ENCODE results near the gene MDFIC2. TPM values are rescaled to one million over a fixed set of nuclear protein-coding genes. Genes with fewer than 3 reads are reported as not detected.
"Not testable (repeated sequence)": the region's sequence is repeated elsewhere in the genome, so short reads cannot be mapped to it uniquely, and the experiment has no call there.

MDFIC2 gene
- not detected for total RNA-seq

DNA sequence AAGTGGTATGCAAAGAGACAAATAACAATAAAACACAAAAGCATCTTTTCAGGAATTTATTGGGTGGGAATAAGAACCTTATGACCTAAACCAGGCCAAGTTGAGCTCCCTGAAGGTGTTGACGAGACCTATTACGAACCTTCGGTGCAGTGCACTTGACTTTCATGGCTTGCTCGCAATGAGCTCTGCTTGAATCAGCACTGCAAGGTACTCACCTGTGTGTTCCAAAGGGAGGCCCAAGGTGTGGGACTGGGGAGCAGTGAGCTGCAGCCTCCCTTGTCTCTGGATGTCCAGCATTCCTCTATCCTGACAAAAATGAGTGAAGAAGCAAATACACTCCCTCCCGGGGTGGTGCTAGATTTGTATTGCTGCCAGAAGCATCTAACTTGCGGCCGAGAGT lies at the start of gene MDFIC2:
TSS of gene MDFIC2 (minus strand) at position 303 of the 400 bp plus-strand sequence. CDS start 665 bp downstream, outside the sequence.
- intact Hi-C loops (cut with micrococcal nuclease) = no loop called here
- CTCF ChIA-PET = no interaction called here
- DNase-seq = no peak

DNA sequence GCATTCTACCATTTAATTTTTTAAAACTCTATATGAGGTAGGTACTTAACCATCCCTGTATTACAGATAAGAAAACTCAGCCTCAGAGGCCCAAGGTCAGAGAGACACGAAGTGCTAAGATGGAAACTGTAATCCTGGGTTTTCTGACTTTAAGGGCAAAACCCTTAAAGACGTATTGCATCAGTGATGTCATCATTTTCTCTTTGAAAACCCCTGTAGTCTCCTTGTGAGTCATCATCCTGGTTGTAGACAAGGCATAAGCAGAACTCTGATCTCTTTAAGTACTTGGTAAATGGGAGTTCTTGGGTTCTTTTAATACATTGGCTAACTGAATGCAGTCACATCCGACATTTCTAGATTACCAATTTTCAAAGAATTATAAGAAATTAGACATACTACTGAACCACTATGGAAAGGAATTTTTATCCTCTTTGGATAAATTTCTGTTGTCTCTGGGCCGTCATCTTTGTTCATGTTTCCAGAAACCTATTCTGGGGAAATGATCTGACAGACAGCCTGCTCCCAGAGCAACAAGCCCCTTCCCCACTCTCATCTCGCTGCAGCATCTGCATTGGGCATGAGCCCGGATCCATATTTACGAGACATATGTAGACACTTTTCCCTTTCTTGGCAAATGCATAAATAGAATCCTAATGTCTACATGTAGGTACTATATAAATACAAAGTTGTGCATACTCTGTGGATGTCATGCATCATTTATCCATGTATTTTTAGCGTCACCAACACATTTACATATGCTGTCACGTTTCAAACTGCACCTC lies 48.7 kb upstream of the MDFIC2 start:
- Mint-ChIP-seq H3K4me3 (no peak overlapping the region), H3K4me1 (ENCODE audit: low read depth) (no peaks in the 10 kb centered on the region), H3K27ac (no peak overlapping the region), H3K9me3 (peaks cover 6% of the 10 kb centered on the region), H3K36me3 (no peaks in the 10 kb centered on the region), H3K27me3 (no peaks in the 10 kb centered on the region)
- DNase-seq = no peak
- POLR2A ChIA-PET = no interaction called here
- CTCF ChIA-PET = interaction anchor here (3.0 kb wide), 1 partner anchor 240 kb away, joined by 13 read pairs; no protein-coding TSS in a partner anchor
- intact Hi-C loops (cut with micrococcal nuclease) = no loop called here

More for the DNA sequence above, at the start of gene MDFIC2:
- Mint-ChIP-seq H3K9me3 (no peaks in the 10 kb centered on the region), H3K4me1 (ENCODE audit: low read depth) (no peaks in the 10 kb centered on the region), H3K4me3 (no peak within 1 kb of the TSS), H3K36me3 (no peaks in the 10 kb centered on the region), H3K27ac (no peak within 1 kb of the TSS), H3K27me3 (no peaks in the 10 kb centered on the region)
- POLR2A ChIA-PET = no interaction called here

DNA sequence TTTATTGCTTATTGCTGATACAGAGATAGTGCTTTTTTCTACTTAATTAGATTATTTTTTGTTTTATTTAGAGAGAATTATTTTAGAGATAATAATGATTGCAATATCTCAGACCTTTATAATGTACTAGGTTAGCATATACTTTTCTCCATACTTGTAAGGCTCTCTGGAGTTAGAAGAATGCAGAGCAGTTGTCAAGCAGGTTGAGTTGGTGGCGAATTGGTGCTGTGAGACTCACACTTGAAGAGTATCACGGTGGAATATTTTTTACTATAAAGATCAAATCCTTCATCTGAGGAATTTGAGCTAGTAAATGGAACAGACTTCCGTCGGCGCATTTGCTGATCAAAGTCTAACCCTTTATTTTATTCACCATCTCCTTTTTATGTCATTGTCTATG lies 47.3 kb upstream of the MDFIC2 start:
- no peaks in the 10 kb centered on the region for H3K36me3 Mint-ChIP-seq
- no peak for DNase-seq
- ChIA-PET POLR2A (no interaction called here), CTCF (interaction anchor here (3.0 kb wide), 1 partner anchor 239 kb away, joined by 13 read pairs; no protein-coding TSS in a partner anchor)
- H3K9me3 Mint-ChIP-seq = peaks cover 5% of the 10 kb centered on the region
- H3K27ac Mint-ChIP-seq = no peak overlapping the region
- intact Hi-C loops (cut with micrococcal nuclease) = loop anchor here (1.0 to 2.0 kb wide), 2 partner anchors 239 to 295 kb away; no protein-coding TSS in a partner anchor
- no peaks in the 10 kb centered on the region for H3K27me3 Mint-ChIP-seq
- H3K4me3 Mint-ChIP-seq = no peak overlapping the region
- H3K4me1 Mint-ChIP-seq (ENCODE audit: low read depth) = no peaks in the 10 kb centered on the region

DNA sequence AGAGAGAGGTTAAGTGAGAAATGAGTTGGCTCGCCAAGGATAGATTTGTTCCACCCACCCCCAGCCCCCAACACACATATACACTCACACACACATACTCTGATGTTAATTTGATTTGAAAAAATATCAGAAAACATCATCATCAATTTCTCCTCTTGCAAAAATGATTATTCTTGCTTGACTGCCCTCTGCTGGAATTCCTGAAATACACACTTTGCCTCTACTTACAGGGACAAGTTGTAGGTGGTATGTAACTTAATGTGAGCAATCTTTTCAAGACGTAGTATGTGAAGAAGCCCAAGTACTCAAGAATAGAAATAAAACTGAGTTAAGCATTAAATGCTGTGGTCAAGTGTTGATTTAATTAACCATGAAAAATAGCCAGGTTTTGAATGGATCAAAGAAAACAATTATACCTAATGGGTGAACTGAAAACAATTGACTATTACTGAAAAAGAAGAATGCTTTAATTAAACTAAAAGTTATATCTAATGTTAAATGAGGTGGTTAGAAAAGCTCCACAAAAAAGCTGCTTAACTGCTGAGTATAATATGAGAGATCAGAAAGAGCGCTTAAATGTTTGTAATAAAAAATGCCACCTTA lies 46.6 kb upstream of the MDFIC2 start:
- no peaks in the 10 kb centered on the region for H3K9me3 Mint-ChIP-seq
- no peaks in the 10 kb centered on the region for H3K27me3 Mint-ChIP-seq
- CTCF ChIA-PET = interaction anchor here (0.9 to 3.0 kb wide), 4 partner anchors 10 to 241 kb away, joined by 3 to 13 read pairs (median 4); no protein-coding TSS in a partner anchor
- no peaks in the 10 kb centered on the region for H3K4me1 Mint-ChIP-seq (ENCODE audit: low read depth)
- no peak overlapping the region for H3K4me3 Mint-ChIP-seq
- POLR2A ChIA-PET = no interaction called here
- intact Hi-C loops (cut with micrococcal nuclease) = loop anchor here (1.0 to 2.0 kb wide), 2 partner anchors 238 to 295 kb away; no protein-coding TSS in a partner anchor
- no peaks in the 10 kb centered on the region for H3K36me3 Mint-ChIP-seq
- H3K27ac Mint-ChIP-seq = no peak overlapping the region
- no peak for DNase-seq

DNA sequence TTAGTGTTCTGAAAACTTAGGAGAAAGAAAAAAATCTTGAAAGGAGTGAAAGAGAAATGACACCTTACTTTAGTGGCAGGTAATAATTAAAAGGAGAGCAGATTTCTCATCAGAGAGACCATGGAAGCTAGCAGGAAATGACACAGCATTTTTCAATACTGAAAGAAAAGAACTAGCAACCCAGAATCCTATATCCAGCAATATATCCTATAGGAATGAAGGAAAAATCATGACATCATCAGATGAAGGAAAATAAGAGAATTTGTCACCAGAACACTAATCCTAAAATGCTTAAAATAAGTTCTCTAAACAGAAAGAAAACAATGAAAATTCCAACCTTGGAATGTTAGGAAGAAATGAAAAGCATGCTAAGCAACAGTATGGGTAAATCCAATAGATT lies 39.8 kb upstream of the MDFIC2 start:
- DNase-seq = no peak
- CTCF ChIA-PET = no interaction called here
- Mint-ChIP-seq H3K27ac (no peak overlapping the region), H3K36me3 (no peaks in the 10 kb centered on the region), H3K4me1 (ENCODE audit: low read depth) (no peaks in the 10 kb centered on the region), H3K4me3 (no peak overlapping the region), H3K9me3 (peaks cover 7% of the 10 kb centered on the region), H3K27me3 (peaks cover 6% of the 10 kb centered on the region)
- intact Hi-C loops (cut with micrococcal nuclease) = no loop called here
- POLR2A ChIA-PET = no interaction called here

DNA sequence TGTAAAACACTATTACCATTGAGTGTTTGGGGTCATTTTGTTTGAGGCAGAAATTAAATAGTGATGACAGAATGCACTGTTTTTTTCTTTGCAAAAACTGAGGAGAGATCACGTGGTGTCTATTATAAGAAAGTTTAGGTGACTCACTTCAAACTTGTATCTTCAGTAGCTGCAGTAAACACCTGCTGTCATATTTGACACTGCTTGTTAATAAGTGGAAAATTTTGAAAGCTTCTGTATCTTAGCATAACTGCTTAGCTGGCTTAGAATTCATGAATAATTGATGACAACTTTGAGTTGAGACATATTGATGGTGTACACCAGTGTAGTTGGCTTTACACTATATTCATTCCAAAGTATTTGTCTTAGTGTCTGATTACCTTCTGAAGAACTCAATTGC lies 29.7 kb upstream of the MDFIC2 start:
- H3K9me3 Mint-ChIP-seq = no peaks in the 10 kb centered on the region
- intact Hi-C loops (cut with micrococcal nuclease) = no loop called here
- CTCF ChIA-PET = no interaction called here

DNA sequence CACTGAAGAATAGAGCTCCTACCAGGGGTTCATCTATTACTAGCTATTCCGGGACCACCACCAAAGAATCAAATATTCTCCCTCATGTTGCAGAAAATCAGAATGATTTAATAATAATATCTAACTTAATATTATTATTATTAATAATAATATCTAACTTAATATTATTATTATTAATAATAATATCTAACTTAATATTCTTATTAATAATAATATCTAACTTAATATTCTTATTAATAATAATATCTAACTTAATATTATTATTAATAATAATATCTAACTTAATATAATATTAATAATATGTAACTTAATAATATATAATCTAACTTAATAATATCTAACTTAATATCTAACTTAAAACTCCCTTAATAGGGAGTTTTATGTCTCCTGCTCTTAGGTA lies 24.4 kb upstream of the MDFIC2 start:
- POLR2A ChIA-PET; intact Hi-C loops (cut with micrococcal nuclease); CTCF ChIA-PET: not testable (repeated sequence)

More for the DNA sequence above, 29.7 kb upstream of the MDFIC2 start:
- no peak for DNase-seq
- H3K27me3 Mint-ChIP-seq = no peaks in the 10 kb centered on the region
- H3K4me3 Mint-ChIP-seq = no peak overlapping the region
- POLR2A ChIA-PET = no interaction called here
- H3K27ac Mint-ChIP-seq = no peak overlapping the region
- H3K4me1 Mint-ChIP-seq (ENCODE audit: low read depth) = no peaks in the 10 kb centered on the region
- H3K36me3 Mint-ChIP-seq = no peaks in the 10 kb centered on the region

DNA sequence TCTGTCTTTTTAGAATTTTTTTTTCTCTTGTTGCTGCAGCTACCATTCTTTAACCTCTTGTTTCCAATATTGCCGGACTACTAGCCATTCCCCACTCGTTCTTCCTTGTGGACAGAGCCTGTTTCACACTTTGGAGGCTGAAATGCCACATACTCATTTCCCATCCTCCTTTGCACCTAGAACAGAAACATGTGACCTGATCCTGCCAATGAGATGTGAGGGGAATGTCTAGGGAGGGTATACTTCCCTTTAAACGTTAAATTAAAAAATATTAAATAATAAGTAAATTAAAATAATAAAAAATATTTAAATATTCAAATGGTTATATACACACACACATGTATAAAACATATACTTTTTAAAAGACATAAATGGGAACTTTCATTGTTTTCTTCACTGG lies 20.6 kb upstream of the MDFIC2 start:
- no peaks in the 10 kb centered on the region for H3K27me3 Mint-ChIP-seq
- no peak overlapping the region for H3K27ac Mint-ChIP-seq
- H3K36me3 Mint-ChIP-seq = no peaks in the 10 kb centered on the region
- no peak for DNase-seq
- ChIA-PET CTCF (no interaction called here), POLR2A (no interaction called here)
- no peak overlapping the region for H3K4me3 Mint-ChIP-seq
- H3K4me1 Mint-ChIP-seq (ENCODE audit: low read depth) = no peaks in the 10 kb centered on the region
- H3K9me3 Mint-ChIP-seq = peaks cover 3% of the 10 kb centered on the region
- intact Hi-C loops (cut with micrococcal nuclease) = no loop called here

More for the DNA sequence above, 24.4 kb upstream of the MDFIC2 start:
- DNase-seq; H3K4me1 Mint-ChIP-seq (ENCODE audit: low read depth); H3K27ac Mint-ChIP-seq; H3K27me3 Mint-ChIP-seq; H3K9me3 Mint-ChIP-seq; H3K36me3 Mint-ChIP-seq; H3K4me3 Mint-ChIP-seq: not testable (repeated sequence)

DNA sequence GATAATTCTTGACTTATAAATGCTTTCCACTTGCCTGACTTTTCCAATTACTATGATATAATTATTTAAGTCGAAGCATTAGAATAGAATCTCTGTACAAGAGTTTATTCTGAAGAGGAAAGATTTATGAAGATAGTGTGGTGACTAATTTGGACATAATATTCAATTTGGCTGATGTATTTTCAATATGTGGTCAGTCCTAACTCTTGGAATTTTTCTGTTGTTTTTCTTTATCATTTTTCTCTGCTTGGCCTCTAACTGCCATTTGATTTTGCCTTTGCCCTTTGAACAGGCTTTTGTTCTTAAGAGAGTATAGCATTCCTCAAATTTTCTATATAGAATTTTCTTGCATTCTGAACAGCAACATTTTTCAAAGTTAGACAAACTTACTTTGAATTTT lies 2.6 kb upstream of the MDFIC2 start:
- CTCF ChIA-PET = no interaction called here
- POLR2A ChIA-PET = no interaction called here
- DNase-seq = no peak
- no peaks in the 10 kb centered on the region for H3K36me3 Mint-ChIP-seq
- H3K4me1 Mint-ChIP-seq (ENCODE audit: low read depth) = no peaks in the 10 kb centered on the region
- no peak overlapping the region for H3K4me3 Mint-ChIP-seq
- H3K27me3 Mint-ChIP-seq = no peaks in the 10 kb centered on the region
- no peaks in the 10 kb centered on the region for H3K9me3 Mint-ChIP-seq
- no peak overlapping the region for H3K27ac Mint-ChIP-seq
- intact Hi-C loops (cut with micrococcal nuclease) = no loop called here

DNA sequence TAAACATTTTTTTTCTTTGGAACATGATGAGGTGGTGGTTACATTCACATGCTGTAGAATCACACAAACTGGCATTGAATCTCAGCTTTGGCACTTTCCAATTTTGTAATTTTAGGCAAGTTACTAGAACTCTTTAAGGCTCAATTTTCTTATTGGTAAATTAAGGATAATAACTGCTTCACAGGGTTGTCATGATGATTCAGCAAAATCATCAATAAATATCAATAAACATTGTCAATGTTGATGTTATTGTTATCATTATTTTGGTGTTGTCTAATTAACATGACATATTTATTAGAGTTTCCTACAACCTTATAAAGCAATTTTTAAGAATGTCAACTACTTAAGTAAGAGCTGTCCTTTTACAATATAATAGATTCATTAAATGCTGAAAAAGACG lies 1.6 kb downstream of the MDFIC2 start:
- DNase-seq = no peak
- Mint-ChIP-seq H3K4me3 (no peak overlapping the region), H3K9me3 (no peaks in the 10 kb centered on the region), H3K36me3 (no peaks in the 10 kb centered on the region), H3K27ac (no peak overlapping the region), H3K27me3 (no peaks in the 10 kb centered on the region), H3K4me1 (ENCODE audit: low read depth) (no peaks in the 10 kb centered on the region)
- intact Hi-C loops (cut with micrococcal nuclease) = no loop called here
- CTCF ChIA-PET = no interaction called here
- POLR2A ChIA-PET = no interaction called here

DNA sequence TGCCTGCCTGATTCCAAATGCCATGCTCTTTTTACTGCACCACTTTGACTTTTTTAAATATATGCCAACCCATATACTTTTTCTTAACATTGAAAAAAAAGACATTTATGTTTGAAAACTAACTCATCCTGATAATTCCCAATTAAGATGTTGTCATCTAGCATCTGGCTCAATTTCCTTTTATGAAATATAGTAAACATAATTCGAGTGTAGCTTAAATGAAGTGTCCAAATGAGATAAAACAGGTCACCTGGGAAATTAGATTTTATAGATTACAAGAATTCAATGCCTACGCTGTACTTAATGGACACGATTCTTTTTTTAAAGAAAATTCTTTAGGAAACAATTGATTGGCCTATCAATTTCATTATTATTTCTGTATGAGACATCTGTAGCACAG lies 2.8 kb downstream of the MDFIC2 start:
- intact Hi-C loops (cut with micrococcal nuclease) = no loop called here
- ChIA-PET CTCF (no interaction called here), POLR2A (no interaction called here)
- no peaks in the 10 kb centered on the region for H3K36me3 Mint-ChIP-seq
- no peak for DNase-seq
- H3K9me3 Mint-ChIP-seq = no peaks in the 10 kb centered on the region
- no peak overlapping the region for H3K27ac Mint-ChIP-seq
- H3K4me3 Mint-ChIP-seq = no peak overlapping the region
- no peaks in the 10 kb centered on the region for H3K4me1 Mint-ChIP-seq (ENCODE audit: low read depth)
- H3K27me3 Mint-ChIP-seq = no peaks in the 10 kb centered on the region

DNA sequence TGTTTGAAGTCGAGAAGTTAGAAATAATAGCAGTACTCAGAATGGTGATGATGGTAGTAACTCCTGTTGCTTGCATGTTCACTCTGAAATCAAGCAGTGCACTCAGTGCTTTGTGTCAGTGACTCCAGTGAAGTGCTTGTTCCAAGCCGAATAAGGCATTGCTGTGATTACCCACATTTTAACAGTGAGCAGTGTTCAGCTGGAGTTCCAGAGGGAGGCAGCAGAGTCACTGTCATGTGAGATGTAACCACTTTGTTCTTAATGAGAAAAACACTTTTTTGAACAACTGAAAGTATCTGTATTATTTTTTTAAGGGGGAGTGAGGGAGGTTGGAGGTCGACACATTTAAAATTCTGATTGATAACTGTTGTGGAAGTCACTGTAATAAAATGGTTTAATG lies 3.7 kb downstream of the MDFIC2 start:
- ChIA-PET POLR2A (no interaction called here), CTCF (no interaction called here)
- no peak for DNase-seq
- Mint-ChIP-seq H3K4me1 (ENCODE audit: low read depth) (no peaks in the 10 kb centered on the region), H3K27me3 (no peaks in the 10 kb centered on the region), H3K27ac (no peak overlapping the region), H3K4me3 (no peak overlapping the region), H3K9me3 (no peaks in the 10 kb centered on the region), H3K36me3 (no peaks in the 10 kb centered on the region)
- intact Hi-C loops (cut with micrococcal nuclease) = no loop called here

DNA sequence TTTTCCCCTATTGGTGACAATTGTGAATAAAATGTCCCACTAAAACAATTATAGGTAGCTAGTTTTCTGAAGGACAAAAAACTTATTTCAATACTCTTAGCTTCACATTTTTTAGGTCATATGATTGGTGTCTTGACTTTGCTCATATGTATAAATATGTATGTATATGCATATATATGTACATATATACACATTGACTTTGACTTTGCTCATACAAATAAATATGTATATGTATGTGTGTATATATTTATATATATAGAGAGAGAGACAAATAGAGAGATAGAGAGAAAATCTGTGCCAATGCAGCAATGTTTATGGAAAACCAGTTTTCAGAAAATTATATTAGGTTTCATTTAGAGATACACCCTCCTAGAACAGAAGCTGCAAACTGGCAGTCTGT lies 5.7 kb downstream of the MDFIC2 start:
- POLR2A ChIA-PET = no interaction called here

More for the DNA sequence above, 5.7 kb downstream of the MDFIC2 start:
- Mint-ChIP-seq H3K27me3 (no peaks in the 10 kb centered on the region), H3K4me1 (ENCODE audit: low read depth) (no peaks in the 10 kb centered on the region), H3K4me3 (no peak overlapping the region), H3K36me3 (no peaks in the 10 kb centered on the region), H3K9me3 (no peaks in the 10 kb centered on the region), H3K27ac (no peak overlapping the region)
- intact Hi-C loops (cut with micrococcal nuclease) = no loop called here
- no peak for DNase-seq
- CTCF ChIA-PET = no interaction called here
